GM19463 (cell line): Measurements from ENCODE around the gene ADAMTS18.

Source experiments
- ATAC-seq: cut with Tn5 transposase; IDR thresholded peaks from one replicate; pipeline ENCODE4 v1.9.1; 2021; ENCODE audit warnings: mild to moderate bottlenecking, moderate library complexity; ENCODE audit not compliant: unreplicated experiment

Gene ADAMTS18

GRCh38 chr16:77330332-77331042, 104.3 kb downstream of the ADAMTS18 start:
- no peak for ATAC-seq

- ATAC-seq = no peak
Measured at GRCh38 chr16:77328768-77329167, 106.1 kb downstream of the ADAMTS18 start.

DNA sequence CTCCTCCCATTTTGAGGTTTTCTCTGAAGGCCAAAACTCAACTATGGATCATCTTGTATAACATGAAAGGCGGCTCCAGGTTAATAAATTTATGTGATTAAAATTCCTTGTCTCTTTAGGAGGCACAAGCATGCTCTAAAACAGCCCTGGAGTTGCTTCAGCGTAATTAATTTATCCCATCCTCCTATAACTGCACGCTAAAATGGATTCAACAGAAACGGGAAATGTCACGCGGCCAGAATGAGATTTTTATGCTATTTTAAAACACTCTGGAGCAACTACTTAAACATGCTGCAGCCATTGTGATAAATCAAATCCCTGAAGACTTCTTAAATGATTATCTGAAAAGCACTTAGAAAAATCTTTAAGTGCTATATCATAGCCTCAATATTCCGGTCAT, 106.6 kb downstream of the ADAMTS18 start:
- ATAC-seq = no peak

GRCh38 chr16:77327717-77328116, 107.1 kb downstream of the ADAMTS18 start:
- ATAC-seq = no peak

GRCh38 chr16:77324729-77325128, 110.1 kb downstream of the ADAMTS18 start:
- no peak for ATAC-seq

- no peak for ATAC-seq
Measured at GRCh38 chr16:77323695-77324094, 111.1 kb downstream of the ADAMTS18 start.

DNA sequence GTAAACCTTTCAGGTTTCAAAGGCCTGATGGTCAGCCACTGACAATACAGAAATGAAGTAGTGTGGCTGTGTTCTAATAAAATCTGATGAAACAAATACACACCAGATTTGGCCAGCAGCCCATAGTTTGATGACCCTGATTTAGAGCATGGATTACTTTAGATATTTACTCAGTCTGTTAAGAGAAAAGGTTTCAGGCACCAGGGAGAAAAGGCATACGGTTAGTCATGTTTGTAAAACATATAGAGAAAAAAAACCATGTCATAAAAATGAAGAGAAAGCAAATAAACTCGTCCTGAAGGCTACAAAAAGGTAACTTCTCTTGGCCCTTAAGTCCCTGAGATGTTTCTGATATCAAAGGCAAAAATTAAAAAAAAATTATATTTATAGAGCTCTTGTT, 112.1 kb downstream of the ADAMTS18 start:
- ATAC-seq = no peak

- no peak for ATAC-seq
Measured at GRCh38 chr16:77317059-77317458, 117.8 kb downstream of the ADAMTS18 start.

DNA sequence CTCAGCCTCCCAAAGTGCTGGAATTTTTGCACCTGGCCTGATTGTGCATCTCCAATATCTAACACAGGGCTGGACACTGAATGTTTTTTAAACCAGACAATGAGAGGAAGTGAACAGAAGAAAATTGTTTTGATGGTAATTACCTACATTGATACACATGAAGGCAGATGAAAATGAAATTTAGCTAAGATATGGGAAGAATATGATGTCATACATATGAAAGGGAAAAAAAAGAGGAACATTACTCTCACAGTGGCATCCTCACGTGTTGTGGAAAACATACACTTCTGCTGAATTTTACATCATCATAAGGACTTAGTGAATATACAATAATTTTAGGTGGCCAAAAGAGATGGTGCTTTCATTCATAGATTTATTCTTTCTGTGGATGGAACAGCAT, 124.0 kb downstream of the ADAMTS18 start:
- no peak for ATAC-seq

DNA sequence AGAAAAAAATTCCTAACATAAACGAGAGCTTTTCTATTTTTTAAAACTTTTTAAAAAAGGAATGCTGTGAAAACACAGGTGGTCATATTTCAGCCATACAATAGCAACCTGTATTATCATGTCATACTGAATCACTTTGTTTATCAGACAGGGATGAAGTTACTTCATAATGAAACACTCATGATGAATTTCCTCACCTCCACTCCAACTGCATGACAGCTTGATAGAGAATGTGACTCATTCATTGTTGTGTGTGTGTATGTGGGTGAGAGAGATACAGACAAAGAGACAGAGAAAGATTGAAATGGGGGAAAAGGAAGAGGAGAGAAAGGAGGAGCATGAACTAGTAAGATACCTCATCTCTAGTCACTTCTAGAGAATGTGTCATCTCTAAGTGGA, 126.7 kb downstream of the ADAMTS18 start:
- no peak for ATAC-seq

DNA sequence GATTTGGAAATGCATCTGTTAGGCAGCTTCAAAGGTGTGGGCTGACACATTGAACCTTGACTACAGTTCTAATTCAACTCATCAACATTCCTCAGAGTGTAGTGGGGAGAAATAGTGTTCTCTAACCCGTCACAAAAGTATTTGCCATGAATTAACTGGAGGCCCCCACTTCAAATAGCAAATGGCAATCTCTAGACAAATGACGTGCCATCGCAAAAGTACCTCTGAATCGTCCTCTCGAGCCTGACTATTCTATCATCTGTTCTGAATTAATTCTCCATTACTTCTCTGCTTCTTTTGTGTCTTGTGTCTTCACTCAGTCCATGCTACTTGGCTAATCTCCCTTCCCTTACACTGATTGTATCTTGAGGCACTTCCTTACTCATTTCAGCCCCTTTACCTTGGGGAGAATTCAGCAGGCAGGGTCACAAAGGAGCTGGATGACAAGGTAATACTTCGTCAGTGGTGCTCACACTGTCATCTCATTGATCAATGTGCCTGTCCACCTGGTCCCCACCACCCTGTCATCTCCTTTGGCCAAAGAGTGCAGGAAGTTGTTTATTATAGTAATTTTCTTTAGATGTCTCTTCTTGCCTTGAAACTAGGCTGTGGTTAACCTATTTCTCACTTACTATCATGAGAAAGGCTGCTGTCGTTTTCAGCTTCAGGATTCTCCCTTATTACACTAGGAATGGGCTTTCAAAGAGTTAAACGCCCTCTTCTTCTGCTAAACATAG, 127.2 kb downstream of the ADAMTS18 start:
- no peak for ATAC-seq

- ATAC-seq = no peak
Measured at GRCh38 chr16:77306075-77306474, 128.8 kb downstream of the ADAMTS18 start.

GRCh38 chr16:77304877-77305276, 130.0 kb downstream of the ADAMTS18 start:
- no peak for ATAC-seq

- no peak for ATAC-seq
Measured at GRCh38 chr16:77304134-77304533, 130.7 kb downstream of the ADAMTS18 start.

GRCh38 chr16:77302674-77303073, 132.2 kb downstream of the ADAMTS18 start:
- ATAC-seq = no peak

DNA sequence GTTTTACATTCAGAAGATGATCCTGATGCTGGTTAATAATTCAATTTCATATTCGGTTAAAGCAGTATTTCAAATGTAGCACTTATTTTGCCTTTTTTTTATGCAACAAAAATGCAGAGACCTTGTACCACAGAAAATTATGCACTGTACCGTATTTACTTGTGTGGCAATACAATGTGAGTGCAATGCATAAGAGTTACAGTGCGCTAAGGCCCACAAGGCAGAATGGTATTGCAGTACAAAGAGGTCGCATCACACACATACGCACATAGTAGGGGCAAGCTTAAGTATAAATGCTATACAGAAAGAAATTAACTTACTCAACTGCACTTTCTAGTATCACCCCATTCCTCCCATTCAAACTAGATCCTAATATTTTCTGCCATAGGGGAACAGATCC, 132.6 kb downstream of the ADAMTS18 start:
- no peak for ATAC-seq

GRCh38 chr16:77300256-77300655, 134.6 kb downstream of the ADAMTS18 start:
- ATAC-seq = no peak

- ATAC-seq = no peak
Measured at GRCh38 chr16:77299395-77299794, 135.4 kb downstream of the ADAMTS18 start.

DNA sequence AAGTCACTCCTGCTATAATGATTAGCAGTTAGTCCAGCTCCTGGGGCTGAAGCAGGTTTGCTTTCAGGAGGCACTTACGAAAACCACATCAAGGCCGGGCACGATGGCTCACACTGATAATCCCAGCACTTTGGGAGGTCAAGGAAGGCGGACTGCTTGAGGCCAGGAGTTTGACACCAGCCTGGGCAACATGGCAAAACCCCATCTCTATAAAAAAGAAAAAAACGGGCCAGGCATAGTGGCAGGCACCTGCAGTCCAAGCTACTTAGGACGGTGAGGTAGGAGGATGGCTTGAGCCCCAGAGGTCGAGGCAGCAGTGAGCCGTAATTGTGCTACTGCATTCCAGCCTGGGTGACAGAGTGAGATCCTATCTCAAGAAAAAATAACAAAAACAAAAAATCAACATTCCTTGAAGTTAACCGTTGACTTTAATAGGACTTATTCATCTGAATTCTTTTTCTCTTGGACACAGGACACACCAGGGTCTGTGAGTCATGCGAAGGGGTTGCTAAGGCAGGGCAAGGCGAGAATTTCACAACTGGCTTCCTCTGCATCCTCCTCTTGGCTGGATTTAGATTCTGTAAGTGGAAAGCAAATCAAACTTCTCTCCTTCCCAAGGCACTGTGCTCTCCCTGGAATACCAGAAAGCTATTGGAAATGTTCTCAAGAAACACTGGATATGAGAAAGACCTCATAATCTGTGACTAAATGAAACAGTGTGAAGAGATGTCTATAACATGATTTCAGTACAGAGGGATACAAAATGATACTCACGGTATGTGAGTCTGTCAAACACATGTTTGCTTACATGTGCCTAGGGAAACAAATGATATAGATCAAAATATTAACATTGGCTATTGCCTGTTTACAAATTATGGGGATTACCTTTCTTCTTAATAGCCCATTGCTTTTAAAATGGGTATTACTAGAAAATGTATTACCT, 136.1 kb downstream of the ADAMTS18 start:
- ATAC-seq = no peak

DNA sequence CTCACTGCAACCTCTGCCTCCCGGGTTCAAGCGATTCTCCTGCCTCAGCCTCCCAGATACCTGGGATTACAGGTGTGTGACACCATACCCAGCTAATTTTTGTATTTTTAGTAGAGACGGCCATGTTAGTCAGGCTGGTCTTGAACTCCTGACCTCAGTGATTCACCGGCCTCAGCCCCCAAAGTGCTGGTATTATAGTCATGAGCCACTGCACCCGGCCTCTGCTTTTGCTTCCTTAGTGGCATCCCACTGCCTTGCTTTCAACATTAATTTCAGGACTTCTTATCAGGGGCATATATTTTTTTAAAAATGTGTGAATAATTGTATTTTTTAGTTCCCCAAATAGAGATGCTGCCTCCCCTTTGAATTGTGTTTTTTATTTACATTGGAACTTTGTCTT, 136.8 kb downstream of the ADAMTS18 start:
- ATAC-seq = no peak

GRCh38 chr16:77295896-77296295, 138.9 kb downstream of the ADAMTS18 start:
- no peak for ATAC-seq
